ENCODE data around the gene MERTK.
"Not testable (repeated sequence)": the region's sequence is repeated elsewhere in the genome, so short reads cannot be mapped to it uniquely, and the experiment has no call there.

MERTK gene

DNA sequence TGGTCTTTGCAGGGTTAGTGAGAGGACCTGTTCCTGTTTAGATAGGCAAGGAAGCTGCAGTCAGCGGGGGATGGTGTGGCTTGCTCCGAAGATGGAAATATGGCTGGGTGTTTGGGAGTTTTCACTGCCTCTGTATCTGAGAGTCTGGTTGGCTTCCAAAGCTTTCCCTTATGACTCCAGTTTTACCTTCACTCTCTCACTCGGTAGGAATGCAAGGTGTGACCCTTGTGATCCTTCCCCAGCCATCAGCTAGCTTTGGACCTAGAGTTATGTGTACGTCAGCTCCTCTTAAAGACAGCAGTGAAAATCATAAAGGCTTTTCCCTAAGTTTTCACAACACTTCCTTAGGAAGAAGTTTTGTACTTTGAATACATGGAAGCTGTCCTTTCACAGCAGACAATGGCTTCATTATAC, 121.2 kb downstream of the MERTK start:
- DNase-seq = no peak

DNA sequence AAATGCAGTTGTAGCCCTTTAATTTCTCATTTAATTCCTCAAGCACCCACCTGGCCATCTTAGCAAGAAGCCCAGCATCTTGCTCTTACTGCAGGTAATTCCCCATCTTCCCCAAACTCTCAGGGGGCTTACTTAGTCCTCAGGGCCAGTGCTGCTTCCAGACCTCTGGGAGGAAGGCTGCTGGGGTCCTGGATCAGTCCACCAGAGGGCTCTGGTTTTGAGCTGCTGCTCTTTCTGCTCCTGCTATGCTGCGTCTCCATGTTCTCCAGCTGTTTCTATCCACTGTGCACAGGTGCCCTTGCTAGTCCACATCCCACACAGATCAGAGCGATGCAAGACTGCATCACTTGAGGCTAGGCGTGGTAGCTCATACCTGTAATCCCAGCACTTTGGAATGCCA, 122.2 kb downstream of the MERTK start:
- no peak for DNase-seq

DNA sequence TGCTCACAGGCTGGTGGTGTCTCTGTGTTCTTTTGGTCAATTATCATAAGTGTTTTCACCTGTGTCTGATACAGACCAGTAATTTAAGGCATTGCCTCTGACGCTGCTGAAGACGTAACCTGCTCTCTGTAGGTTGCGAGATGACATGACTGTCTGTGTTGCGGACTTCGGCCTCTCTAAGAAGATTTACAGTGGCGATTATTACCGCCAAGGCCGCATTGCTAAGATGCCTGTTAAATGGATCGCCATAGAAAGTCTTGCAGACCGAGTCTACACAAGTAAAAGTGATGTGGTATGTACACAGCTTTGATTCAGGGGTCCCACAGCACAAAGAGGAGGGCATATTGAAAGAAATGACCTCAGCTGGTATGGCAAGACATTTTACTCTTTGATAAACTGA, 122.9 kb downstream of the MERTK start:
- DNase-seq = no peak

DNA sequence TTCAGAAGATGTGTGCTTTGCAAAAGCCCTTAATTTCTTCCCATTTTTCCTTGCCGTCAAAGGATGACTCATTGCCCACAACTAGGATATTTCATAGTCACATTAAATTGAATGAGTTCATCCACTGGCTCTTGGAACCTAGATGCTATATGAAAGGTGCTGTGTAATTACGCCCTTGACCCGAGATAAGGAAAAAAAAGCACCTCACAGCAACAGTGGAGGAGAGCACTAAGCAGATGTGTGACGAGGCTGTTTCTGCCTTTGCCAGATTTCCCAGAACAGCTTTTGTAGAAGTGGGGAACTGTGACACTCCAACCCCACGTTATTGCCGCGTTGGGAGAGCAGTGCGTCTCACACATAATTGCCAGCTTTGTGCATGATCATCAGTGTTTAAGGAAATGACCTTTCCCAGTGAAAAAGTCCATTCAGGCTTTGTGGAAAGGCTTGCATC, 123.4 kb downstream of the MERTK start:
- no peak for DNase-seq

DNA sequence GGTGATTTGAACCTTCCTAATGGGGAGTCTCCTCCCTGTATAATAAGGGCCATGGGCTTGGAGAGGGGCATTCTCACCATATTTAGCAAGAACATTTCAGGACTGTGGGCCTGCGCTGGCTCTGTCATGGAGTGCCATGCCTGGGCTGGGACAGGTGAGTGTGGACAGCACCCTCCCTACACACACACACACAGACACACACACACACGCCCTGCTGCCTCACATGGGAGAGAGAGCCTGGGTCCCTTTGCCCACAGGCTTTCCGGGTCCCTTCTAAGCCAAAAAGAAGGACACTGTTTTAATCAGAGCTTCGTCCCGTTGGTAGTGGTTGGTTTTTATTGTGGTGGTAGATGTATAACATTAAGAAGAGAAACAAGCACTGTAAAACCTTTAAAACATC, 125.3 kb downstream of the MERTK start:
- no peak for DNase-seq

DNA sequence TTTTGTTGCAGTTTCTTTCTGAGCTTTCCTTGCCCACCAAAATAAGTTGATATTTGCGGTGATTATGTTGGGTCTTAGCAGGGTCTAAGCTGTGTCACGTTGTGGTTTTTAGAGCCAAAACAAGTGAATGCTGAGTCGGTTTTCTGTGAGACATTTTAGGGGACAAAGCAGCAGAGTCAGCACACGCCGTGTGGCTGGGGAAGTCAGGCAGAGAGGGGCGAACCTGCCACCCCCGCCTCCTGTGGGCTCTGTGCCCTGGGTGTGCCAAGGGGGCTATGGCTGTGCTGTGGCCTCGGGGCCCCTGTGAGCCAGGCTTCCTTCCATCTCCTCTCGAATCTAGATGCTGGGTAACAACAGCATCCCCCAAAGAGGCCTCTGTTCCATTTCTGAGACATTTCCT, 125.8 kb downstream of the MERTK start:
- no peak for DNase-seq

DNA sequence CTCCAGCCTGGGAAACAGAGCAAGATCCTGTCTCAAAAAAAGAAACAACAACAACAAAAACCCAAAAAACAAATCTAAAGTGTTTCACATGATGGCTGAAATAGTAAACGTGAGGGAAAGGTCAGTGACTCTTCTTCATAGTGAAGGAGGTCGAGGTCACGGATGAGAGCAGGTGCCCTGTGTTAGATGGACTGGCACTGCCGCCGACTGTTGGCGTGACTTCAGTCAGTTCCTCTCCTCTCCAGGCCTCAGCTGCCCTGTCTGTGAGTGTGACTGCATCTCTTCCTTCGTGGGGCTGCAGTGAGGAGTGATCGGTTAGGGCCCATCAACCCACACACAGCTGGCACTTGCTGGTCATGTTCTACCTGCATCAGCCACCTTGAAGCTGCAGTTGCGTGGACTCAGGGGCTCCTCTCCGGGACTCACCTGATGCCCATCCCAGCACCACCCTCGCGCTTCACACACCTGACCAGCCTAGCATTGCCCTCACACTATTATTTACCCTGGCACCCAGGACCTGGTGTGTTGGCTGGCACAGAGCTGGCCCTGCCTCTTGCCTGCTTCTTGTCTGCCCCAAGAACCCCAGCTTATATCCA, 126.6 kb downstream of the MERTK start:
- no peak for DNase-seq

DNA sequence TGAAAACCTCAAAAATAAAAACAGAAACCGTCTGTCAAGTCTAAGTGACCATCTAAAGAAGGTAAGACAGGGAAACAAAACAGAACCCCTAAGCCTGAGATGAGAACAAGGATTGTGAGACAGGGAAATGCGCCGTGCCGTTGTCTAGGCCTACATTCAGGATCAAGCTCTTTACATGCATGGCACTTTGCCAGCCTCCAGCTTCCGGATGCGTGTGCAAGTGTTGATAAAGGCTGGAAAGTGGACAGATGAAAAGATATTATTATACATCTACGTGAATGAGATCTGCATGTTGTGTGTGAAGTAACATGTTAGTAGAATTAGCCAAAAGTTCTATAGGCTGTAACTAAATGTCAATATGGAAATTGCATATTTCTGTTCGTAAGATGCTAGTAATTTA, 128.1 kb downstream of the MERTK start:
- DNase-seq = peak; percentile 15

DNA sequence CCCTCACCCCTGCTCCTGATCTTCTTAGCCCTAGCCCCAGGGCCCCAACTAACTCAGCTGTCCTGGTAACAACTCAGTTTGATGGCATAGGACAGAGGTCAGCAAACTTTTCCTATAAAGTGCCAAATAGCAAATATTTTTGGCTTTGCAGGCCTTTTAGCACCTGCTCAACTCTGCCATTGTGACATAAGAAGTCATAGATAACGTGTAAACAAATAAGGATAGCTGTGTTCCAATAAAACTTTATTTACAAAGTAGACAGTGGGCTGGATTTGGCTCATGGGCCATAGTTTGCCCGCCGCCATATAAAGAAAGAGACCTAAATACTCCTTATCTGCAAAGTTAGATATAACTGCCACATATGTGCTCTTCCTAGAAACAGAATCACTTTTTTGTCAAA, 129.4 kb downstream of the MERTK start:
- DNase-seq = no peak

DNA sequence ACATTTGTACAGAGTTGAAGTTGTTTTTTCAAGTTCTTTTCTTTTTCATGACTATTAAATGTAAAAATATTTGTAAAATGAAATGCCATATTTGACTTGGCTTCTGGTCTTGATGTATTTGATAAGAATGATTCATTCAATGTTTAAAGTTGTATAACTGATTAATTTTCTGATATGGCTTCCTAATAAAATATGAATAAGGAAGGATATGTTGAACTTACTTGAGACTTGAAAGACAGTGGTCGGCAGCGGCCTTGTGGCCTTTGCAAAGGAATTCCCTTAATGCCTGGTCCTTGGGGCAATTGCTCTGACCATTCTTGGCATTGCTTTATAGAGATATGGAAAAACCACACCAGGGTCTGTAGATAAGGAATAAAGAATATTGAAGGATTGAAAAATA, 130.8 kb downstream of the MERTK start:
- no peak for DNase-seq

DNA sequence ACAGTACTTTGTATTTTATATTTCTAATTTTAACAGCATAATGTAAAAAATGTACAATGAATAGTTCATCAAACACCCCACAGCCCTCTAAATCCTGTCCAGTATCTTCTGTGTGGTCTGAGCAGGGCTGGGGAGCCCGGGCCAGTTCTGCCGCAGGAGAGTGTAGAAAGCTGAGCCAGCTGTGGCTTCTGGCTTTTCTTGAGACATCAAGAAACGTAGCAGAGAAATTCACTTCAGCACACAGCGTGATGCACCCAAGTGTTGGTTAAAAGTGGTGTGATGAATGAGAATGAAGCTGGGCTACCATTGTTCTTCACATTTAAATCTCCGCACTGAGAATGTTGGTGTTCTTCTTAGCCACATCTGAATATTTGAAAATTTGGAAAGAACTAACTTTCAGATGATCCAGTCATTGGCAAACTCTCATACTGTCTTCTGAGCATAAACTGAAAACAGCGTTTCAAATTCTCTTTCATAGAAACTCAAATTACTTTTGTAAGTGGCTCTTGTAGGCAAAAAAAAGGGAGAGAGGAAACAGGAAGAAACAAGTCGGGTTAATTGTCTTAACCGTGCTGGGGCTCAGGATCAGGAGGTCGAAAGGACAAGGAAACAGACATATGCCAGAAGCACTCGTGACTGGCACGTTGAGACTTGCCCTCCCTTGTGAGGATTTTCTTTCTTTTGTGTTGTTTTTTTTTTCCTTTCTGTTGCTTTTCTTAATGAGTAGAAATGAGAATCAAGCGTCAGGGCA, 133.2 kb downstream of the MERTK start:
- no peak for DNase-seq

DNA sequence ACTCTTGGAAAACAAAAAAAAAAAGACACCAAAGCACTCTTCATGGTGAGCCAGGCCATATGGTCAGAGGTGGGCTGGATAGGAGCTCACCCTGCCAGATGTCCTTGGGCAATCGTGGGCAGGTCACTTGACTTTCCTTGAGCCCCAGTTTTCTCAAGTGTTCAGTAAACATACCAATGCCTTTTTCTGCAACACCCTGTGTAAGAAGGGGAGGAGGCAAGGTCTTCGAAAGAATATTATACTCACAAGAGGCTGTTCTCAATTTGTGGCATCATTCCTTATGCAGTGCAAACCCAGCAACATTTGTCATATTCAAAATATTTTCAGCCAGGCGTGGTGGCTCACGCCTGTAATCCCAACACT, 133.8 kb downstream of the MERTK start:
- no peak for DNase-seq

DNA sequence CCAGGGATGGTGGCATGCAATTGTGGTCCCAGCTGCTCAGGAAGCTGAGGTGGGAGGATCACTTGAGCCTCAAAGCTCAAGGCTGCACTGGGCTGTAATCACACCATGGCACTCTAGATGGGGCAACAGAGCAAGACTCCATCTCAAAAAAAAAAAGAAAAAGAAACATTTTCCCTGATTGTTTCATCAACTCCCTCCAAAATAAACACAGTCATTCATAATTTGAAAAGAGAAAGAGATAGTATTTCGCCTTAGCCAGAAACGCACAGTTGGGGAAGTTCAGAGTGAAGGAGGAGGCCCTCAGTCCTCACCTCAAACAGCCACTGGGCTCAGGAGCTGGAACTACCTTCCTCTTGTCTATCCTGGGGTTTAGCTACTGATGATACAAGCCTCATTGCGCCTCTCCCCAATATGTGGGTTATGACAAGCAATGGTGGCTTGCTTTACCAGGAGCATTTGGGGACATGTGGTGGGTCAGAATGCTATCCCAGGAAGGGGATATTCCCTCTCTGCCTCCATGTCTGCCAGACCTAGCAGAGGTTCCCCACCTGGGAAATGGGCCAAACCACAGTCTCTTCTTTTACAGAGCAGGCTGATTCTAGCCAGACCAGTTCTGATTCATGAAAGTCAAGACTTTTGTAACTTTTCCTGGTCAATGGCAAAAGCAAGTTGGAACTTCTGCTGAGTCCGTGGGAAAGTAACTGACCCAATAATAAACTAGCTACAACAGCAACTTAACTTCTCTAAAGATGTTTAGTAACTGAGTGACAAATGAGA, 134.5 kb downstream of the MERTK start:
- no peak for DNase-seq

DNA sequence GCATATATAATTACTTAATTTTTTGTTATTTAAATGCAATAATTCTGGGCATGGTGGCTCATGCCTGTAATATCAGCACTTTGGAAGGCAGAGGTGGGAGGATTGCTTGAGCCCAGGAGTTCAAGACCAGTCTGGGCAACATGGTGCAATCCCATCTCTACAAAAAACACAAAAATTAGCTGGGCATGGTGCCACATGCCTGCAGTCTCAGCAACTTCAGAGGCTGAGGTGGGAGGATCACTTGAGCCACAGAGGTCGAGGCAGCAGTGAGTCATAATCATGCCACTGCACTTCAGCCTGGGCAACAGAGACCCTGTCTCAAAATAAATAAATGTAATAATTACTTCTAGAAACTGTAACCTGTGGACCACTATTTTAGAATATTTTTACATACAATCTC, 135.2 kb downstream of the MERTK start:
- no peak for DNase-seq

DNA sequence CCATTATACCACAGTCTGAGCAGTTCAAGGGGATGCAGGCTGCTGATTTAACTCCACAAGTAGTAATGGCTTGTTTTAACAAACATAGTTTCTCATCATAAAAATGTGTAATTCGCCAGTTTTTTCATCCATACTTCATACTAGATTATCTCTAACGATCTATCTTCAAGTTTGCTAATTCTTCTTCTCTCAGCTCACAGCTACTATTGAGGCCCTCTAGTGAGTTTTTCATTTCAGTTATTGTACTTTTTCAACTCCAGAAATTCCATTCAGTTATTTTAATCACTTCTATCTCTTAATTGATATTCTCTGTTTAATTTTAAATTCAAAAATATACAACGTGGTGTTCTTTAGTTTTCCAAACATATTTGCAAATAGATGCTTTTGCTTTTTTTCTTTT, 136.5 kb downstream of the MERTK start:
- no peak for DNase-seq

DNA sequence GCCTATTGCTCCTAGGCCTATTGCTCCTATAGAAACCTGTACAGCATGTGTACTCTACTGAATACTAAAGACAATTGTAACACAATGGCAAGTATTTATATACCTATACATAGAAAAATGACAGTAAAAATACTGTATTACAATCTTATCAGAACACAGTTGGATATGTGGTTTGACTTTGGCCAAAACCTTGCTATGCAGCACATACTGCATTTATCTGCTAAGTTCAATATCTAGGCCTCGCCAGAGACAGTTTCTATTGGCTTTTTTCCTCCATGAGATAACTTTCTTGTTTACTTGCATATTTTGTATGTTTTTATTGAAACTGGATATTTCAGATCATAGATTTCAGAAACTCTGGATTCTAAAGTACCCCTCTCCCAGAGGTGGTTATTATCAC, 137.4 kb downstream of the MERTK start:
- DNase-seq = no peak

DNA sequence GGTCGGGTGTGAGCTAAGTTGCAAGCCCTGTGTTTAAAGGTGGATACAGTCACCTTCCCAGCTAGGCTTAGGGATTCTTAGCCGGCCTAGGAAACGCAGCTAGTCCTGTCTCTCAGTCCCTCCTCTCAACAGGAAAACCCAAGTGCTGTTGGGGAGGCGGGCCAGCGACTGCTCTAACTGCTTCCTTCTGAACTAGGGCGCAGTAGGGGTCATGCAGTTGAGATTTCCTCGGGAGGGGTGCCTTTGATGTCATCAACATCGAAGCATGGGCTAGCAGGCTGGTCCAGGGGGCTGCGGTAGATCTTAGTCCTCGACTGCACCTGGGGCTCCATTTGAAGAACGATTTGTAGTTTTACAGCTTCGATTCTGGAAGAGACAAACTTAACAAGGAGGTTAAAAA, 141.1 kb downstream of the MERTK start:
- not testable (repeated sequence) for DNase-seq

DNA sequence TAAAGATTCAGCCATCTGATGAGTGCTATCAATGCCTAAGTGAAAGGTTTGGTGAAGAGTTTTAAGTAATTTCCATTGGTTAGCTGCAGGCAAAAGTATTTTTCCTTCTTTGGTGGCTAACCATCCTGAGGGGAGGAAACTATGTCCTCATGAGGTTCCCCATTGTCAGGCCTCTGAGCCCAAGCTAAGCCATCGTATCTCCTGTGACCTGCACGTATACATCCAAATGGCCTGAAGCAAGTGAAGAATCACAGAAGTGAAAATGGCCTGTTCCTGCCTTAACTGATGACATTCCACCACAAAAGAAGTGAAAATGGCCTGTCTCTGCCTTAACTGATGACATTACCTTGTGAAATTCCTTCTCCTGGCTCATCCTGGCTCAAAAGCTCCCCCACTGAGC, 141.7 kb downstream of the MERTK start:
- not testable (repeated sequence) for DNase-seq

DNA sequence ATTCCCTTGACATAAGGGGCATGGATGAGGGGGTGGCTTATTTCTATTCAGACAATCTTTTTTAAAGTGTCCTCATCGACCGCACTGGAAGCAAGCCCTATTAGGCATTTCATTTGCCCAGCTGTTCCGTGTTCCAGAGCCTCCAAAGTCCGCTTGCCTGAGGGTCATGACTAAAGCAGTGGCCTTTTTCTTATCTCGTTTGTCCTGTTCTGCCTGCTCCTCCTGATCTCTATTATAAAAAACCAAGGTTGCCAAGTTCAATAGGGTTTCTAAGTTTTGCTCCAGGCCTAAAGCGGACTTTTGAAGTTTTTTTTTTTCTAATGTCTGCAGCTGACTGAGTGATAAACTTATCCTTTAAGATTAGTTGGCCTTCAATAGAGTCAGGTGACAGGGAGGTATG, 143.1 kb downstream of the MERTK start:
- DNase-seq = not testable (repeated sequence)

DNA sequence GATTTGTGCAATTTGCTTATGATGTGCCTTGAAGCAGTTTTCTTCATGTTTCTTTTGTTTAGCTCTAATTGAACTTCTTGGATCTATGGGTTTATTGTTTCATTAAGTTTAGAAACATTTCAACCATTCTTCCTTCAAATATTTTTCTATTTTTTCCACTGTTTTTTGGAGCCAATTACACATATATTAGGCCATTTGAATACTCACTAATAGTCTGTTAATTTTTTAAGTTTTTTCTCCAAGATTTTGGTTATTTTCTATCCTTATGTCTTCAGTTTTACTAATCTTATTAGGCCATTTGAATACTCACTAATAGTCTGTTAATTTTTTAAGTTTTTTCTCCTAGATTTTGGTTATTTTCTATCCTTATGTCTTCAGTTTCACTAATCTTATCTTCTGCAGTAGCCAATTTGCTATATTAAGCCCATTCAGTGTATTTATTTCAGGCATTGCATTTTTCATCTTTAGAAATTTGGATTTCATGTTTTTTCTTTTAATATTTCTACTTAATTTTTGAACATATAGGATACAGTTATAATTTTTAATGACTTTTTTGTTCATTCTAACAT, 147.1 kb downstream of the MERTK start:
- DNase-seq = no peak

DNA sequence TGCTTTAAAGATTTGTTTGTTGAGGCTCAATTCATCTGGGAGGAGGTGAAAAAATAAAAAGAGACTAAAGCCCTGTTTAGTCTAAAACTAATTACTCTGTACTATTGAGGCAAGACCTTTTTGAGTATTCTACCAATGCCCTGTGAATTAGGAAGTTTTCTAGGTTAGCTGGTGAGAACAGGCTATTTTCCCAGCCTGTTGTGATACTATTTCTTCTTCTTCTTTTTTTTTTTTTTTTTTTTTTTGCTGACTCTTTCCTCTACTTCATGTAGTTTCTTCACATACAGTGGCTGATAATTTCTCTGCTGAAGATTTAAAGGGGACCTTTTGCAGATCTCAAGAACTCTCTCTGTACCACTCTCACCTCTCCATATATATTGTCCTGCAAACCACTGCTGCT, 147.8 kb downstream of the MERTK start:
- DNase-seq = no peak

DNA sequence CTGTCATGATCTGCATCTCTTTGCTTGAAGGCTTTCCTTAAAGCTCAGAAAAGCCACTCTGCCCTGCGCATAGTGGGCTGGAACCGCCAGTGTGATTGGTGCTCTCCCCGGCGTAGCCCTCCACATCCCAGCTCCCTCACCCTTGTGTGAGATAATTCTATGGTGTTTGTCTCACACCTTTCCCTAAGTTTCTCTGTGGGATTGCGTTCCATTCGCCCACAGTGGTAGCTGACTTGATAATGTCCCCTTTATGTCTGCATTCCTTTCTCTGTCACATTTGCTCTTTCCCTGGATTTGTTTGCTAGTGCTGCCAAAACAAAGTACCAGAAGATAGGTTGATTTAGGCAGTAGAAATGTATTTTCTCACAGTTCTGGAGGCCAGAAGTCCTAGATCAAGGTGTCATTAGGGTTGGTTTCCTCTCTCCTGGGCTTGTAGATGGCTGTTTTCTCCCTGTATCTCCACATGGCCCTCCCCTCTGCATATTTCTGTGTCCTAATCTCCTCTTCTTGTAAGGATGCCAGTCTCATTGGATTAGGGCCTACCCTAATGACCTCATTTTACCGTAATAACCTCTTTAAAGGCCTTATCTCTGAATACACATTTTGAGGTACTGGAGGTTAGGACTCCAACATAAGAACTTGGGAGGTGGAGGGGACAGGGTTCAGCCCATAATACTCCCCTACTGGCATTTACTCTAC, 149.3 kb downstream of the MERTK start:
- DNase-seq = no peak

DNA sequence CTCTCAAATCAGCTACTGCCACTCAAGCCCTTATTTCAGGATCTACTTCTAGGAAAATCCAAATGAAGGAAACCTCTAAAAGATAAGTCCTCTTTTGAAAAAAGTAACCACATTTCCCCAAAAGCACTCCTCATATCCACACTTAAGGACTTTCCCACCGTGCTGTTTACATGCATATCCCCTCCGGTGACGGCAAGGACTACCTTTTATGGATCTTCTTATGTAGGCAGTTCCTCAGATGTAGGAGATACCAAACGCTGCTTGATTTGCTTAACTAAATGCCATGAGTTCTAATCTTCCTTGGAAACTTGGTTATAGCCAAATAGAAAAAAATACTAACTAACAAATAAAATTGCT, 149.8 kb downstream of the MERTK start:
- DNase-seq = no peak

Measured in NCI-H2029 (cell line).